Upper lobe of left lung (tissue), 4 donors: ENCODE measurements around the gene KDSR.

Source experiments
- CTCF ChIP-seq, 6 experiments: fragments of 450-650 bp in 4 of 6; fragments of 200-600 bp in 2 of 6; sonication (generic) in 2 of 6; IDR thresholded peaks; one replicate each; pipeline ENCODE4 v1.5.1; 2016 to 2019; ENCODE audit warnings: antibody characterized with exemption in 6 of 6
- EP300 ChIP-seq, 4 donors: sonication (generic); formaldehyde crosslinking; IDR thresholded peaks; one replicate each; pipeline ENCODE4 v1.5.1; 2017; ENCODE audit warnings: antibody characterized with exemption in 4 of 4, control low read depth in 2 of 4
- POLR2A ChIP-seq, 4 donors: fragments of 450-650 bp; IDR thresholded peaks; one replicate each; pipeline ENCODE4 v1.5.1; 2016 to 2017; ENCODE audit warnings: antibody characterized with exemption in 4 of 4, mild to moderate bottlenecking in 2 of 4

GRCh38 chr18:63382843-63383242 is 15.8 kb upstream of the KDSR start:
- TF ChIP-seq EP300 (IDR thresholded peaks at IDR 0.05) (no peak), CTCF (IDR thresholded peaks at IDR 0.05) (no peak), POLR2A (IDR thresholded peaks at IDR 0.05) (no peak)
